Neural progenitor cell (in vitro differentiated cells): Measurements from ENCODE around the gene PHB1.

Experiments used
- CTCF ChIP-seq: fragments of 200-600 bp; sonication (generic); IDR thresholded peaks from 2 replicates; pipeline ENCODE4 v1.5.1; 2017; ENCODE audit warnings: antibody characterized with exemption, mild to moderate bottlenecking
- EZH2phosphoT487 ChIP-seq: fragments of 200-600 bp; sonication (generic); IDR thresholded peaks from 2 replicates; pipeline ENCODE4 v1.6.1; 2017; ENCODE audit warnings: antibody characterized with exemption

- TF ChIP-seq EZH2phosphoT487, result no peak
- peak; percentile 99 for TF ChIP-seq CTCF
Observed at GRCh38 chr17:49407981-49408501, 6.6 kb downstream of the PHB1 start.
